SK-N-SH (cell line): ENCODE results near the gene VIPAS39. TPM values are rescaled to one million over a fixed set of nuclear protein-coding genes. Genes with fewer than 3 reads are reported as not detected.

Source experiments
- CTCF ChIA-PET: fragments of 300-600, 350-600 bp; formaldehyde crosslinking; extraction: SDS; loops from one replicate; lab custom pipeline; 2021; lab: Yijun Ruan, JAX
- POLR2A ChIA-PET: fragments of 350-600 bp; sonication (Branson Sonifier 250); formaldehyde crosslinking; extraction: SDS; loops from one replicate; lab custom pipeline; 2020; ENCODE audit warnings: antibody characterized with exemption, inconsistent platforms; lab: Yijun Ruan, JAX
- DNase-seq: peaks from one replicate; pipeline ENCODE4 v3.0.0; 2012
- H2AFZ ChIP-seq: fragments of 200-600 bp; sonication (generic); 2 replicates; pipeline ENCODE4 v1.8.1; 2016; ENCODE audit warnings: antibody characterized with exemption, mild to moderate bottlenecking, low read depth
- H3F3A ChIP-seq: fragments of 200-600 bp; sonication (generic); replicated peaks from 2 replicates; pipeline ENCODE3; 2016; ENCODE audit warnings: antibody characterized with exemption, mild to moderate bottlenecking; ENCODE audit not compliant: insufficient read depth
- H3K27ac ChIP-seq, 2 experiments: fragments of 200-500 bp in 1 of 2; fragments of 200-600 bp in 1 of 2; sonication (Bioruptor generic) in 1 of 2; sonication (generic), shearing (Covaris generic) in 1 of 2; 2 replicates each; pipeline versions ENCODE4 v1.5.1 to v1.6.1; 2014 to 2016; ENCODE audit warnings: low read depth in 2 of 2, inconsistent platforms in 1 of 2, low read length in 1 of 2, mild to moderate bottlenecking in 1 of 2, mixed read lengths in 1 of 2
- H3K27me3 ChIP-seq: fragments of 200-600 bp; sonication (generic), shearing (Covaris generic); 2 replicates; pipeline ENCODE4 v1.6.1; 2016; ENCODE audit warnings: mixed run types; ENCODE audit not compliant: insufficient read depth
- H3K36me3 ChIP-seq, 2 experiments: fragments of 200-500 bp in 1 of 2; fragments of 200-600 bp in 1 of 2; sonication (Bioruptor generic) in 1 of 2; sonication (generic) in 1 of 2; replicated peaks in 1 of 2; 2 replicates each; pipeline versions ENCODE3 to v1.5.1; 2014 to 2016; ENCODE audit warnings: low read length in 1 of 2, mild to moderate bottlenecking in 1 of 2; ENCODE audit not compliant: insufficient read depth in 2 of 2, control insufficient read depth in 1 of 2
- H3K4me1 ChIP-seq, 2 experiments: fragments of 200-500 bp in 1 of 2; fragments of 200-600 bp in 1 of 2; sonication (Bioruptor generic) in 1 of 2; sonication (generic), shearing (Covaris generic) in 1 of 2; 2 replicates each; pipeline versions ENCODE4 v1.5.1 to v1.6.1; 2014 to 2016; ENCODE audit warnings: low read depth in 1 of 2, low read length in 1 of 2, mixed run types in 1 of 2; ENCODE audit not compliant: insufficient read depth in 2 of 2, control insufficient read depth in 1 of 2
- H3K4me2 ChIP-seq: fragments of 200-600 bp; sonication (generic), shearing (Covaris generic); 2 replicates; pipeline ENCODE4 v1.6.1; 2017; ENCODE audit warnings: mixed run types
- H3K4me3 ChIP-seq, 2 experiments: fragments of 200-500 bp in 1 of 2; fragments of 200-600 bp in 1 of 2; sonication (Bioruptor generic) in 1 of 2; sonication (generic), shearing (Covaris generic) in 1 of 2; 2 replicates each; pipeline versions ENCODE4 v1.5.1 to v1.8.1; 2014 to 2016; ENCODE audit warnings: low read depth in 2 of 2, inconsistent platforms in 1 of 2, low read length in 1 of 2, mild to moderate bottlenecking in 1 of 2, mixed read lengths in 1 of 2, moderate library complexity in 1 of 2
- H3K79me2 ChIP-seq: fragments of 200-600 bp; sonication (generic); 2 replicates; pipeline ENCODE4 v1.8.1; 2017; ENCODE audit warnings: mild to moderate bottlenecking; ENCODE audit not compliant: insufficient read depth
- H3K9ac ChIP-seq: fragments of 200-600 bp; sonication (generic); 2 replicates; pipeline ENCODE4 v1.6.1; 2017; ENCODE audit warnings: mixed run types
- H3K9me2 ChIP-seq: fragments of 200-600 bp; sonication (generic); 2 replicates; pipeline ENCODE4 v1.6.1; 2017; ENCODE audit warnings: mixed run types
- H3K9me3 ChIP-seq: fragments of 200-600 bp; sonication (generic); 2 replicates; pipeline ENCODE4 v1.6.1; 2017; ENCODE audit warnings: mixed run types, mild to moderate bottlenecking, moderate library complexity
- H4K20me1 ChIP-seq: fragments of 200-600 bp; sonication (generic); 2 replicates; pipeline ENCODE4 v1.6.1; 2017; ENCODE audit warnings: mild to moderate bottlenecking, mixed run types; ENCODE audit not compliant: insufficient read depth
- EP300 ChIP-seq, 2 experiments: IDR thresholded peaks; 2 replicates each; pipeline versions ENCODE4 v1.4.0 to v1.6.1; 2012; ENCODE audit warnings: borderline replicate concordance in 1 of 2, low read depth in 1 of 2, low read length in 1 of 2
- FOXM1 ChIP-seq: IDR thresholded peaks from 2 replicates; pipeline ENCODE4 v1.4.0; 2012; ENCODE audit warnings: low read depth, mild to moderate bottlenecking
- MAX ChIP-seq: IDR thresholded peaks from 2 replicates; pipeline ENCODE4 v1.4.0; 2012; ENCODE audit warnings: low read depth
- MEF2A ChIP-seq: IDR thresholded peaks from 2 replicates; pipeline ENCODE4 v1.4.0; 2012; ENCODE audit warnings: low read depth, borderline replicate concordance
- NFIC ChIP-seq: IDR thresholded peaks from 2 replicates; pipeline ENCODE4 v1.4.0; 2012; ENCODE audit warnings: borderline replicate concordance
- NRF1 ChIP-seq: IDR thresholded peaks from 2 replicates; pipeline ENCODE4 v1.6.1; 2012; ENCODE audit warnings: low read depth, mild to moderate bottlenecking, low read length
- POLR2AphosphoS5 ChIP-seq: IDR thresholded peaks from 2 replicates; pipeline ENCODE4 v1.6.1; 2012; ENCODE audit warnings: low read depth, low read length
- RCOR1 ChIP-seq: fragments of 150-350 bp; IDR thresholded peaks from 2 replicates; pipeline ENCODE4 v1.6.1; 2017; ENCODE audit warnings: antibody characterized with exemption, low read length
- RFX5 ChIP-seq: IDR thresholded peaks from 2 replicates; pipeline ENCODE4 v1.6.1; 2012; ENCODE audit warnings: mild to moderate bottlenecking, improper control_type of control experiment, low read length
- RXRA ChIP-seq: IDR thresholded peaks from 2 replicates; pipeline ENCODE4 v1.4.0; 2012; ENCODE audit warnings: low read depth, mild to moderate bottlenecking, borderline replicate concordance
- SIN3A ChIP-seq: IDR thresholded peaks from 2 replicates; pipeline ENCODE4 v1.6.1; 2012; ENCODE audit warnings: low read depth, mild to moderate bottlenecking, low read length, moderate library complexity, borderline replicate concordance
- TAF1 ChIP-seq: IDR thresholded peaks from 2 replicates; pipeline ENCODE4 v1.6.1; 2012; ENCODE audit warnings: low read depth, mild to moderate bottlenecking, low read length, moderate library complexity, borderline replicate concordance
- TCF12 ChIP-seq: IDR thresholded peaks from 2 replicates; pipeline ENCODE4 v1.4.0; 2012
- TEAD4 ChIP-seq: IDR thresholded peaks from 2 replicates; pipeline ENCODE4 v1.4.0; 2012; ENCODE audit warnings: mild to moderate bottlenecking, borderline replicate concordance; ENCODE audit not compliant: insufficient read depth
- YY1 ChIP-seq: IDR thresholded peaks from 2 replicates; pipeline ENCODE4 v1.4.0; 2012; ENCODE audit warnings: low read depth, mild to moderate bottlenecking
- WGBS: methylation state at CpG from one replicate; pipeline ENCODE4 v1.1.6; 2017; ENCODE audit warnings: low lambda C conversion rate; 5-methylcytosine and 5-hydroxymethylcytosine counted together
- polyA plus RNA-seq, 3 experiments: library from polyadenylated mRNA; depleted of rRNA; stranded (reverse); fragments of >200 nt; gene quantifications; 2 replicates each; pipeline ENCODE4 v1.2.3, GENCODE V29; 2012
- TF ChIP-seq, protein P1 (sequence below): fragments of 150-350 bp; IDR thresholded peaks from 2 replicates; pipeline ENCODE4 v1.6.1; 2017; ENCODE audit warnings: antibody characterized with exemption, low read length, low read depth, borderline replicate concordance
- TF ChIP-seq, protein P2 (sequence below): IDR thresholded peaks from 2 replicates; pipeline ENCODE4 v1.6.1; 2012; ENCODE audit warnings: mild to moderate bottlenecking, low read depth, low read length, moderate library complexity
- TF ChIP-seq, protein P3 (sequence below): IDR thresholded peaks from 2 replicates; pipeline ENCODE4 v1.4.0; 2012; ENCODE audit warnings: low read depth, borderline replicate concordance
- TF ChIP-seq, protein P4 (sequence below): fragments of 200-600 bp; sonication (generic); IDR thresholded peaks from 2 replicates; pipeline ENCODE4 v1.6.1; 2017; ENCODE audit warnings: antibody characterized with exemption, mild to moderate bottlenecking, moderate library complexity

VIPAS39 gene
- polyA plus RNA-seq, 1 of the 3 experiments (the other 2 are of a cell fraction): 20.8 TPM

- Histone ChIP-seq H3K4me1 (no peaks in the 10 kb centered on the region), H3K27me3 (no peaks in the 10 kb centered on the region)
- TF ChIP-seq SIN3A (no peak), YY1 (no peak), MEF2A (no peak), MAX (no peak), EP300 (IDR thresholded peaks at IDR 0.05; ENCODE audit: borderline replicate concordance in 1 of 2, low read depth in 1 of 2, low read length in 1 of 2) (no peak), NRF1 (no peak), NFIC (no peak), POLR2AphosphoS5 (no peak), TCF12 (no peak), FOXM1 (no peak), RCOR1 (no peak), TEAD4 (no peak), TAF1 (no peak), RXRA (no peak), RFX5 (no peak)
- TF ChIP-seq, protein P1, sequence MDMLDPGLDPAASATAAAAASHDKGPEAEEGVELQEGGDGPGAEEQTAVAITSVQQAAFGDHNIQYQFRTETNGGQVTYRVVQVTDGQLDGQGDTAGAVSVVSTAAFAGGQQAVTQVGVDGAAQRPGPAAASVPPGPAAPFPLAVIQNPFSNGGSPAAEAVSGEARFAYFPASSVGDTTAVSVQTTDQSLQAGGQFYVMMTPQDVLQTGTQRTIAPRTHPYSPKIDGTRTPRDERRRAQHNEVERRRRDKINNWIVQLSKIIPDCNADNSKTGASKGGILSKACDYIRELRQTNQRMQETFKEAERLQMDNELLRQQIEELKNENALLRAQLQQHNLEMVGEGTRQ: no peak
- TF ChIP-seq, protein P2, sequence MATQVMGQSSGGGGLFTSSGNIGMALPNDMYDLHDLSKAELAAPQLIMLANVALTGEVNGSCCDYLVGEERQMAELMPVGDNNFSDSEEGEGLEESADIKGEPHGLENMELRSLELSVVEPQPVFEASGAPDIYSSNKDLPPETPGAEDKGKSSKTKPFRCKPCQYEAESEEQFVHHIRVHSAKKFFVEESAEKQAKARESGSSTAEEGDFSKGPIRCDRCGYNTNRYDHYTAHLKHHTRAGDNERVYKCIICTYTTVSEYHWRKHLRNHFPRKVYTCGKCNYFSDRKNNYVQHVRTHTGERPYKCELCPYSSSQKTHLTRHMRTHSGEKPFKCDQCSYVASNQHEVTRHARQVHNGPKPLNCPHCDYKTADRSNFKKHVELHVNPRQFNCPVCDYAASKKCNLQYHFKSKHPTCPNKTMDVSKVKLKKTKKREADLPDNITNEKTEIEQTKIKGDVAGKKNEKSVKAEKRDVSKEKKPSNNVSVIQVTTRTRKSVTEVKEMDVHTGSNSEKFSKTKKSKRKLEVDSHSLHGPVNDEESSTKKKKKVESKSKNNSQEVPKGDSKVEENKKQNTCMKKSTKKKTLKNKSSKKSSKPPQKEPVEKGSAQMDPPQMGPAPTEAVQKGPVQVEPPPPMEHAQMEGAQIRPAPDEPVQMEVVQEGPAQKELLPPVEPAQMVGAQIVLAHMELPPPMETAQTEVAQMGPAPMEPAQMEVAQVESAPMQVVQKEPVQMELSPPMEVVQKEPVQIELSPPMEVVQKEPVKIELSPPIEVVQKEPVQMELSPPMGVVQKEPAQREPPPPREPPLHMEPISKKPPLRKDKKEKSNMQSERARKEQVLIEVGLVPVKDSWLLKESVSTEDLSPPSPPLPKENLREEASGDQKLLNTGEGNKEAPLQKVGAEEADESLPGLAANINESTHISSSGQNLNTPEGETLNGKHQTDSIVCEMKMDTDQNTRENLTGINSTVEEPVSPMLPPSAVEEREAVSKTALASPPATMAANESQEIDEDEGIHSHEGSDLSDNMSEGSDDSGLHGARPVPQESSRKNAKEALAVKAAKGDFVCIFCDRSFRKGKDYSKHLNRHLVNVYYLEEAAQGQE: no peak
- TF ChIP-seq, protein P3, sequence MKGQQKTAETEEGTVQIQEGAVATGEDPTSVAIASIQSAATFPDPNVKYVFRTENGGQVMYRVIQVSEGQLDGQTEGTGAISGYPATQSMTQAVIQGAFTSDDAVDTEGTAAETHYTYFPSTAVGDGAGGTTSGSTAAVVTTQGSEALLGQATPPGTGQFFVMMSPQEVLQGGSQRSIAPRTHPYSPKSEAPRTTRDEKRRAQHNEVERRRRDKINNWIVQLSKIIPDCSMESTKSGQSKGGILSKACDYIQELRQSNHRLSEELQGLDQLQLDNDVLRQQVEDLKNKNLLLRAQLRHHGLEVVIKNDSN: no peak
- TF ChIP-seq, protein P4, sequence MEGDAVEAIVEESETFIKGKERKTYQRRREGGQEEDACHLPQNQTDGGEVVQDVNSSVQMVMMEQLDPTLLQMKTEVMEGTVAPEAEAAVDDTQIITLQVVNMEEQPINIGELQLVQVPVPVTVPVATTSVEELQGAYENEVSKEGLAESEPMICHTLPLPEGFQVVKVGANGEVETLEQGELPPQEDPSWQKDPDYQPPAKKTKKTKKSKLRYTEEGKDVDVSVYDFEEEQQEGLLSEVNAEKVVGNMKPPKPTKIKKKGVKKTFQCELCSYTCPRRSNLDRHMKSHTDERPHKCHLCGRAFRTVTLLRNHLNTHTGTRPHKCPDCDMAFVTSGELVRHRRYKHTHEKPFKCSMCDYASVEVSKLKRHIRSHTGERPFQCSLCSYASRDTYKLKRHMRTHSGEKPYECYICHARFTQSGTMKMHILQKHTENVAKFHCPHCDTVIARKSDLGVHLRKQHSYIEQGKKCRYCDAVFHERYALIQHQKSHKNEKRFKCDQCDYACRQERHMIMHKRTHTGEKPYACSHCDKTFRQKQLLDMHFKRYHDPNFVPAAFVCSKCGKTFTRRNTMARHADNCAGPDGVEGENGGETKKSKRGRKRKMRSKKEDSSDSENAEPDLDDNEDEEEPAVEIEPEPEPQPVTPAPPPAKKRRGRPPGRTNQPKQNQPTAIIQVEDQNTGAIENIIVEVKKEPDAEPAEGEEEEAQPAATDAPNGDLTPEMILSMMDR: no peak
- TF ChIP-seq, all 33 proteins: peak for 0
- WGBS: 96% methylated on average over 5 of the region's 5 CpGs
- Histone ChIP-seq H3K36me3 (peaks cover 34 to 36% of the 10 kb centered on the region in 2 experiments), H3K4me2 (no peak overlapping the region), H3K4me3 (no peak overlapping the region), H3K27ac (no peak overlapping the region), H2AFZ (no peak overlapping the region), H3K9me3 (no peaks in the 10 kb centered on the region), H3F3A (peaks cover 6% of the 10 kb centered on the region), H3K9me2 (no peaks in the 10 kb centered on the region), H3K79me2 (no peaks in the 10 kb centered on the region), H3K9ac (no peak overlapping the region), H4K20me1 (no peaks in the 10 kb centered on the region)
- POLR2A ChIA-PET: interaction anchor here (0.7 kb wide), 1 partner anchor 10 kb away, joined by 4 read pairs; no protein-coding TSS in a partner anchor
- DNase-seq: no peak
- CTCF ChIA-PET: interaction anchor here (3.5 kb wide), 1 partner anchor 11 kb away, joined by 15 read pairs; no protein-coding TSS in a partner anchor
Observed at GRCh38 chr14:77470224-77470870, 12.9 kb upstream of the VIPAS39 start.
